ENCODE measurements around the gene RPS5.

Gene RPS5

DNA sequence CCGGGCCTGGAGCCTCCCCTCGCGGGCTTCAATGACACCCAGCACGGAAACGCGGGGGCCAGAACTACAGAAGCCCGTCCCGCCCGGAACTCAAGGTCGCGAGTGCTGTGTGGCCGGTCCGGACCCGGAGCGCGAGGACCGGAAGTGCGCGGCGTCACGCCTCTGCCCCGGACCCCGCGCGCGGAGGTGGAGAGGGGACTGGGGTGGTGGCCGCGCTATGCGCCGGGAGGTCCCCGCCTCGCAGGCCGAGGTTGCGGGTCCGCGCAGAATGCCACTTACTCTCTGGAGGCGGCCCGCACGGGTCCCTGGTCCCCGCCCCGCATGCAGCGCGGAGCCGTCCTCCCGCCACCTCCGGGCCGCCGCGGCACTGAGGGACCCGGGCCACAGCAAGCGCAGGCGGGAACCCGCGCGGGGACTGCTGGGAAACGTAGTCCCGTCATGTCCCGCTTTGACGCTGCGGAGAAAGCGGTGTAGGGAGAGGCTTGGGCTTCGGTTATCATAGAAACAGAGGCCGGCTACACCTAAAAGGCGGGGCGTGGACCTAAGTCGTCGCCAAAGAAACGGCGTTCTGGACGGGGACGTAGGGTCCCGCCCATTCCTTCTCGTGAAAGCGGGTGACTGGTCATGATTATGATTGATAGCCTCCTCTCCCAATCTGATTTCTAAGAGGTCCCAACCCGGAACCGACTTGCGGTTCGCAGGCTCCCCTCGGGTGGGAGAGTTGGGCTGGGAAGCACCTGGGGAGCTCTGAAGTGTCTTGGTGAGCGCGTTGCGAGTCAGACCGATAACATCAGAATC lies 6.2 kb upstream of the RPS5 start, which contains the start of gene ZNF837:
Gene ZNF837, minus strand, starts transcription at position 369 of the 798 bp plus-strand sequence. CDS start 11,698 bp downstream, outside the sequence.
- peak; percentile 15 for TF ChIP-seq CTCF (IDR thresholded peaks at IDR 0.05)

GRCh38 chr19:58381460-58382212 lies 5.4 kb upstream of the RPS5 start:
- Histone ChIP-seq H3K36me3 (ENCODE audit: control insufficient read depth, insufficient read depth, low read length) (no peaks in the 10 kb centered on the region), H3K9ac (peak overlapping the region; percentile 49), H3K4me1 (peaks cover 22% of the 10 kb centered on the region), H3K4me3 (ENCODE audit: low read depth, low read length) (peak overlapping the region; percentile 82), H3K4me2 (ENCODE audit: low read length) (peak overlapping the region; percentile 68), H2AFZ (peak overlapping the region; percentile 14), H3K27ac (peak overlapping the region; percentile 89), H3K9me3 (ENCODE audit: control insufficient read depth, low read length) (no peaks in the 10 kb centered on the region), H3K27me3 (ENCODE audit: control insufficient read depth, insufficient read depth, low read length) (no peaks in the 10 kb centered on the region), H3K79me2 (peaks cover 3% of the 10 kb centered on the region)
- no peak for TF ChIP-seq CTCF (IDR thresholded peaks at IDR 0.05)

More for the DNA sequence above, 6.2 kb upstream of the RPS5 start, which contains the start of gene ZNF837:
- Histone ChIP-seq H3K4me3 (ENCODE audit: low read depth, low read length) (peak within 1 kb of the TSS; percentile 82), H3K4me2 (ENCODE audit: low read length) (peak within 1 kb of the TSS; percentile 96), H3K79me2 (peaks cover 3% of the 10 kb centered on the region), H3K9ac (peak within 1 kb of the TSS; percentile 49), H3K27ac (peak within 1 kb of the TSS; percentile 89), H3K36me3 (ENCODE audit: control insufficient read depth, insufficient read depth, low read length) (no peaks in the 10 kb centered on the region), H3K9me3 (ENCODE audit: control insufficient read depth, low read length) (no peaks in the 10 kb centered on the region), H3K4me1 (peaks cover 19% of the 10 kb centered on the region), H3K27me3 (ENCODE audit: control insufficient read depth, insufficient read depth, low read length) (no peaks in the 10 kb centered on the region), H2AFZ (peak within 1 kb of the TSS; percentile 89)

DNA sequence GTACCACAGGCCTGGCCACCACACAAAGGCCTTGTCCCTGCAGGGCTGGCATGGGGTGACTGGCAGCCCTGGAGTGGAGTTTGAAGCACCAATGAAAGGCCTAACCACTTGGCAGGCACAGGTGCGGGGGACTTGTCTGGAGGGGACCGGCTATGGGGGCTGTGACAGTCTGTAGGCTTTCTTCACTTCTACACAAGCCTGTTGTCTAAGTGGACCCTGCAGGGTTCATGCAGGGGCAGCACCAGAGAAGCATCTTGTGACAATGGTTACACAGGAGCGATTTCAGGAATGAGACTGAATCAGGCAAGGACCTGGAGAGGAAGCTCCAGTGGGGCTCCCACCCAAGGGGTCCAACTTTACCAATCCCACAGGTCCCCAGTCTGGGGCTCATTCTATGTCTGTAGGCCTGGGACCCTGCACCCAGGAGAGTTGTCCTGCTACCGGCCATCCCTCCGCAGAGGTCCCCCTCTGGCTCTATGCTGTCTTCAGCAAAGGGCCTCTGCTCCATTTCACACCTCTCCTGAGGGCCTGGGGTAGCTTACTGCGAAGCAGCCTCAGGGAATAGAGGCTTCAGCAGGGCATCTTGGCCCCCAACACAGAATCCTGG lies 4.0 kb upstream of the RPS5 start:
- Histone ChIP-seq H3K27ac (no peak overlapping the region), H3K79me2 (peaks cover 12% of the 10 kb centered on the region), H3K27me3 (ENCODE audit: control insufficient read depth, insufficient read depth, low read length) (no peaks in the 10 kb centered on the region), H3K36me3 (ENCODE audit: control insufficient read depth, insufficient read depth, low read length) (no peaks in the 10 kb centered on the region), H2AFZ (no peak overlapping the region), H3K4me3 (ENCODE audit: low read depth, low read length) (no peak overlapping the region), H3K9ac (no peak overlapping the region), H3K4me1 (peaks cover 27% of the 10 kb centered on the region), H3K9me3 (ENCODE audit: control insufficient read depth, low read length) (no peaks in the 10 kb centered on the region), H3K4me2 (ENCODE audit: low read length) (no peak overlapping the region)
- TF ChIP-seq CTCF (IDR thresholded peaks at IDR 0.05): no peak

GRCh38 chr19:58385313-58385890 lies 1.7 kb upstream of the RPS5 start:
- Histone ChIP-seq H3K9ac (peak overlapping the region; percentile 95), H3K4me1 (peaks cover 23% of the 10 kb centered on the region), H3K79me2 (peaks cover 12% of the 10 kb centered on the region), H3K4me3 (ENCODE audit: low read depth, low read length) (peak overlapping the region; percentile 91), H3K27ac (peak overlapping the region; percentile 98), H3K4me2 (ENCODE audit: low read length) (peak overlapping the region; percentile 92), H2AFZ (peak overlapping the region; percentile 95), H3K36me3 (ENCODE audit: control insufficient read depth, insufficient read depth, low read length) (no peaks in the 10 kb centered on the region), H3K27me3 (ENCODE audit: control insufficient read depth, insufficient read depth, low read length) (no peaks in the 10 kb centered on the region), H3K9me3 (ENCODE audit: control insufficient read depth, low read length) (no peaks in the 10 kb centered on the region)
- TF ChIP-seq CTCF (IDR thresholded peaks at IDR 0.05): no peak

Data from parathyroid adenoma (tissue), 2 donors.